CD4-positive, alpha-beta T cell treated with Interleukin-4 for 1 hour (primary cell): ENCODE data around the gene JAM2.

Experiments
- DNase-seq, 2 donors: peaks; one replicate each; pipeline ENCODE4 v3.0.0-alpha.2; 2020 to 2022

Gene JAM2

DNA sequence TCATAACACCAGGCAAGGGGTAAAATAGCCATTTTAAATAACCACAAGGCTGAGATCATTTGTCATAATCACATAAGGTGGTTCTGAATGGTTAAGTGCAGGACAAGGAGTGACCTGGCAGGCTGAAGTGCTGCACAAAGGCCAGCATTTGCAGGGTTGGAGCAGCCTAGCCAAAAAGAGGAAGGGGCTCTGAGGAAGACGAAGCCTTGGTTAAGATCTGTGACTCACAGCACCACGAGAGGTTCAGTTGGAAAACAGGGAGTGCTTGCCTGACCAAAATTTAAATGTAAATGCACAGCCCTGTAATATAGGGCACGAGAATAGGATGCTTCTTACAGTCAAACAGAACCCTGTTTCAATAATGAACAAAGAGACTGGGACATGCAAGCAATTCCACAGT, 83.6 kb downstream of the JAM2 start:
- no peak for DNase-seq

DNA sequence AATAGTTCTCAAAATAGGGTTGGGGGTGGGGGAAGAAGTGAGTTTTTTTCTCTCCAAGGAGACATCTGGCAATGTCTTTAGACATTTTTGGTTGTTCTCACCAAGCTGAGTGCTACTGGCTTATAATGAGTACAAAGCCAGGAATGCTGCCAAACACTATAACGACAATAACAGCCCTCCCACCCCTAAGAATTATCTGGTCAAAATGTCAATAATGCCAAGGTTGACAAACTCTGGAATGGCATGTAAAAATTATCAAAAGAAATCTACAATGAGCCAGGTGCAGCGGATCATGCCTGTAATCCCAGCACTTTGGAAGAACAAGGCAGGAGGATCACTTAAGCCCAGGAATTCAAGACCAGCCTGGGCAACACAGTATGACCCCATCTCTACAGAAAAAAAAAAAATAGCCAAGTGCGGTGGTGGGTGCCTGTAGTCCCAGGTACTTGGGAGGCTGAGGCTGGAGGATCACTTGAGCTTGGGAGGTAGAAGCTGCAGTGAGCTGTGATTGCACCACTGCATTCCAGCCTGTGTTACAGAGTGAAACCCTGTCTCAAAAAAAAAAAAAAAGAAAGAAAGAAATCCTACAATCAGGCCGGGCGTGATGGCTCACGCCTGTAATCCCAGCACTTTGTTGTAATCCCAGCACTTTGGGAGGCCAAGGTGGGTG, 93.2 kb downstream of the JAM2 start:
- DNase-seq, result no peak

DNA sequence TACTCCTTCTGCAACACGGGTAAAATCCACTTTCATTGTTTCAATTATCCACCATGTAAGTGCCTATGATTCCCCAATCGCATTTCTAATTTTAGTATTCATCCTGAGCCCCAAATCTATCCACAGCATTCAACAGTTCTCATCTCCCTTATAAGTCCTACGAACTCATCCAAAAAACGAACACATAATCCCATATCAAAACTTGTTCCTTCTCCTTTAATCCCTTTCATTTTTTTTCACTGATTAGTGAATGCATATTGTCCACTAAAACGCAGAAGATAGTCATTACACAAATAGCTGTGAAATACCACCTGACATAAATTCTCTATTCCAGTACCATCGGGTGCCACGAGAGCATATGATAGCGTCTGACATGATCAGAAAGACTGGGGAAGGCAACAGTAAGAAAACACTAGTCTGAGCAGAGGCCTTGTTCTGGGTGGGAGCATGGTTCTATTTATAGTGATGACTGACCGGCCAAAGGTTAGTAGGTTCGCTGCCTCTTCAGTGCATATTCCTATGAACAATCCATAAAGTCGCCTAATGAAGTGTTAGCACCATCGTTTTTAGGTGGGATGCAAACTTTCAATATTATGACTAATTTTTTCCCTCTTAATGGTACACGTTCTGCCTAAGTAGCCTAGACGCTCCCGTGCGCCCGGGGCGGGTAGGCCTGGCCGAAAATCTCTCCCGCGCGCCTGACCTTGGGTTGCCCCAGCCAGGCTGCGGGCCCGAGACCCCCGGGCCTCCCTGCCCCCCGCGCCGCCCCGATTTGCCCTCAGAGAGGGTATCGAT, 95.0 kb downstream of the JAM2 start:
- peak in 1 of 2 donors; percentile 14 for DNase-seq

GRCh38 chr21:25734654-25734903, 95.5 kb downstream of the JAM2 start:
- no peak for DNase-seq

- peak; percentile 98 for DNase-seq
These were observed 96.0 kb downstream of the JAM2 start, which contains the start of the genes ATP5PF and GABPA for GRCh38 chr21:25734904-25735645. Gene ATP5PF (minus strand): TSS chr21:25734904. CDS start chr21:25729794, 5,110 bp downstream. Gene GABPA (plus strand): TSS chr21:25734972. CDS start chr21:25741599, 6,627 bp downstream.

GRCh38 chr21:25735646-25736597, 96.9 kb downstream of the JAM2 start:
- peak in 1 of 2 donors; percentile 19 for DNase-seq

GRCh38 chr21:25737421-25737820, 98.4 kb downstream of the JAM2 start:
- no peak for DNase-seq

- DNase-seq, result no peak
These were observed 103.8 kb downstream of the JAM2 start for GRCh38 chr21:25742900-25743299.

GRCh38 chr21:25744854-25745253, 105.8 kb downstream of the JAM2 start:
- no peak for DNase-seq

- DNase-seq, result no peak
These were observed 111.0 kb downstream of the JAM2 start for GRCh38 chr21:25750085-25750484.

DNA sequence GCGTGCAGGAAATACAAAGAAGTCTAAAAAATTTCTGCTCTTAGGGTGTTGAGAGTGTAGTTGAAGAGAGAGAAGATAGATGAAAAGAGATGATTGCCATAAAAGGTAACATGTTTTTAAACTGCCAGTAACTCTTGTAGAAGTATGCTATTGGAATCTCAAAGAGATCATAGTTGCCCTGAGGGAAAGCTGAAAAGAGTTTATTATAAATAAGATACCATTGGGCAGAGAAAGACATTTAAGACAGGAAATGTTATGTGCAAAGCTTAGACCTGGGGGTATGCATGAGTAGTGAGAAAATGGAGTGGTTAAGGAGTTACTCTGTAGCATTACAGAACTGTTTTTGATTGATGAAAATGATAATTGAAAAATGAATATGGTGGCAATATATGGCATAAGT, 113.4 kb downstream of the JAM2 start:
- no peak for DNase-seq

- no peak for DNase-seq
These were observed 117.3 kb downstream of the JAM2 start for GRCh38 chr21:25756190-25756932.

DNA sequence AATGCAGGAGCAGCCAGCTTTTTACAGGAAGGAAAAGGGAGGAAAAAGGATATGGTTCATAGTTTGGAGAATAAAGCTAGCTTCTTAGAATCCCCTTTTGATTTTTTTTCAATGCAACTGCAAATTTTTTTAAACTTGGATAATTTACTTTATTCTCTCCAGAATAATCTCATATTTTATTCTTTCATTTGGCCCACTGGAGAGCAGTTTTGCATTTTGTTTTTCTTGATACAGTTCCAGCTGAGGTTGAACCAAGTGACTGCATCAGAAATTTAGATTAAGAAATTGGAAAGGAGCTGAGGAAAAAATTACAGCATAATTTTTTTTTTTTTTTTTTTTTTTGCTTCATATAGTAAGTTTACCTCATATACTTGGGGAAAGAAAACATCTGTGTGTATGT, 118.5 kb downstream of the JAM2 start:
- no peak for DNase-seq

DNA sequence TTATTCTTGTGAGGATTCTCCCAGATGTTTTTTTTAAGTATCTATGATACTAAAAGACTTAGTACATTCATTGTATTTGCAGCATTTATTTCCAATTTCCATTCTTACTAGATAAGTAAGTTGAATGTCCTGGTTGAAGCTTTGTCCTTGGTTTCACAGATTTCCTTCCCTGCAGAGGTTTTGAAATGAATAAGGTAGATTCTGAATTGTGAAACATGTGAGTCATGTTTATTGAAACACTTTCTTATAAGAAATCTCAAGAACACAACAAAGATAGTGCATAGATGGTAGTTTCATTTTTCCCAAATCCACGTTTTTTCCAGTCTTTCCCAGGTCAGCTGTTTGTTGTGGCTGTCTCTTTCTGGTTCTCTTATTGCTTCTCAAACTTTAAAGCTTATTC, 120.5 kb downstream of the JAM2 start:
- no peak for DNase-seq

- DNase-seq, result no peak
These were observed 121.0 kb downstream of the JAM2 start for GRCh38 chr21:25760061-25760460.

DNA sequence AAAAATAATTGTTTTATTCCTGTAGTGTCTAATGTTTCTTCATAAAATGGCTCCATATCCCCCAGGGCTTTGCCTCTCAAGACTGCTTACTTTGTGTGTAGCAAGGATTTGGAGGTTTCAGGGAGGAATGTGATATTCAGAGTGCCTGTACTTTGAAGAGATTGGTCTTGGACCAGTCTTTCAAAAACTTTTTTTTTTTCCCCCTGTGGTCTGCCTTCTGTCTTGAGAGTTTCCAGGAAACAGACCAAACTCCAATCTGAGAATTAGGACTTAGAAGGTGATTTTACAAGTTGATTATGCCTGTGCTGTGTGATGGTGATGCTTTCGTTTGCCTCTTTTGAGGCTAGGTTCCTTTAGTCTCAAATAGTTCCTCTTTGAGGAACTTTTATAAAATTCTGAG, 121.6 kb downstream of the JAM2 start:
- no peak for DNase-seq

- no peak for DNase-seq
These were observed 125.0 kb downstream of the JAM2 start for GRCh38 chr21:25764065-25764464.
